OCI-LY3 (cell line): ENCODE measurements around the gene SNRNP35.

Source experiments
- H2AFZ ChIP-seq: fragments of 200-600, 300-600 bp; shearing (Covaris generic); 2 replicates; pipeline ENCODE4 v1.6.0; 2014; ENCODE audit warnings: antibody characterized with exemption, low read depth, low read length
- H3K27ac ChIP-seq: fragments of 200-600, 300-600 bp; sonication (generic); 2 replicates; pipeline ENCODE4 v1.5.1; 2014; ENCODE audit warnings: mild to moderate bottlenecking, low read length, moderate library complexity, mixed read lengths
- H3K27me3 ChIP-seq: fragments of 200-600, 300-600 bp; sonication (generic); 2 replicates; pipeline ENCODE4 v1.6.1; 2014; ENCODE audit warnings: low read depth, low read length, mixed read lengths
- H3K36me3 ChIP-seq: fragments of 200-600, 300-600 bp; sonication (generic); replicated peaks from 2 replicates; pipeline ENCODE3; 2014; ENCODE audit warnings: low read depth, low read length, mixed read lengths
- H3K4me1 ChIP-seq: fragments of 300-600, 200-600 bp; sonication (generic); 2 replicates; pipeline ENCODE4 v1.6.1; 2014; ENCODE audit warnings: low read length, mixed read lengths
- H3K4me2 ChIP-seq: fragments of 200-600, 300-600 bp; sonication (generic); 2 replicates; pipeline ENCODE4 v1.6.1; 2014; ENCODE audit warnings: low read length, mixed read lengths
- H3K4me3 ChIP-seq: fragments of 300-600, 200-600 bp; sonication (generic); 2 replicates; pipeline ENCODE4 v1.5.1; 2014; ENCODE audit warnings: antibody characterized with exemption, mild to moderate bottlenecking, low read length, moderate library complexity
- H3K79me2 ChIP-seq: fragments of 300-600, 200-600 bp; shearing (Covaris generic); 2 replicates; pipeline ENCODE4 v1.6.1; 2014; ENCODE audit warnings: mild to moderate bottlenecking, low read length, mixed read lengths
- H3K9ac ChIP-seq: fragments of 300-600, 200-600 bp; shearing (Covaris generic); 2 replicates; pipeline ENCODE4 v1.6.0; 2014; ENCODE audit warnings: mild to moderate bottlenecking, low read length, moderate library complexity
- H3K9me3 ChIP-seq: fragments of 200-600, 300-600 bp; shearing (Covaris generic); 2 replicates; pipeline ENCODE4 v1.6.1; 2014; ENCODE audit warnings: low read length, mixed read lengths; ENCODE audit not compliant: insufficient read depth
- H4K20me1 ChIP-seq: fragments of 200-600, 300-600 bp; sonication (generic); 2 replicates; pipeline ENCODE4 v1.6.1; 2016; ENCODE audit warnings: low read length, mixed read lengths; ENCODE audit not compliant: insufficient read depth
- CTCF ChIP-seq: fragments of 200-600, 300-600 bp; sonication (generic); IDR thresholded peaks from 2 replicates; pipeline ENCODE4 v1.5.1; 2014; ENCODE audit warnings: antibody characterized with exemption, low read length, low read depth
- EZH2phosphoT487 ChIP-seq: fragments of 200-600 bp; shearing (Covaris generic); IDR thresholded peaks from 2 replicates; pipeline ENCODE4 v1.6.1; 2018; ENCODE audit warnings: antibody characterized with exemption, mixed run types, low read depth

SNRNP35 gene

DNA sequence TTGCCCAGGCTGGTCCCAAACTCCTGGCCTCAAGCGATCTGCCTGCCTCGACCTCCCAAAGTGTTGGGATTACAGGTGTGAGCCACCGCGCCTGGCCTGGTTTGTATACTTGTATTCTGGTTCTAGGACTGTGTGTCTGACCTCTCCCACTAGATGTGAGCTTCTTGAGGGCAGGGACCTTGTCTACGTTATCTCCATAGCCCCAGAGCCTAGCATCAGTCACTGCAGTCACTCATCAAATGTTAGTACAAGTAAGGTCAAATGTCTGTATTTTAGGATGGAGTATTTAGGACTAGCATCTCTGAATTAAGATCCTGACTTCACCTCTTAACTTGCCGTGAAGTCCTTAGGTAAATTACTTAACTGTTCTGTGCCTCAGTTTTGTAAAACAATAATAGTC is 24.3 kb upstream of the SNRNP35 start:
- Histone ChIP-seq H2AFZ (no peak overlapping the region), H3K4me3 (peak overlapping the region; percentile 66; the same call in 1 of the 2 replicates), H3K9me3 (peaks cover 3% of the 10 kb centered on the region; the same call in 1 of the 2 replicates), H4K20me1 (no peaks in the 10 kb centered on the region), H3K79me2 (peaks cover 64% of the 10 kb centered on the region), H3K4me1 (peaks cover 48% of the 10 kb centered on the region), H3K9ac (no peak overlapping the region), H3K27me3 (no peaks in the 10 kb centered on the region), H3K27ac (peak overlapping the region; percentile 73), H3K36me3 (peaks cover 33% of the 10 kb centered on the region), H3K4me2 (peak overlapping the region; percentile 77)
- TF ChIP-seq CTCF (no peak), EZH2phosphoT487 (no peak)

GRCh38 chr12:123435636-123436016 is 22.3 kb upstream of the SNRNP35 start:
- peaks cover 55% of the 10 kb centered on the region for H3K79me2 ChIP-seq
- peak overlapping the region; percentile 70 for H3K27ac ChIP-seq
- no peaks in the 10 kb centered on the region for H4K20me1 ChIP-seq
- H3K9ac ChIP-seq: peak overlapping the region; percentile 90
- H3K4me2 ChIP-seq: peak overlapping the region; percentile 69
- TF ChIP-seq CTCF (no peak), EZH2phosphoT487 (no peak)
- H3K27me3 ChIP-seq: no peaks in the 10 kb centered on the region
- H2AFZ ChIP-seq: no peak overlapping the region
- peak overlapping the region; percentile 95 for H3K4me3 ChIP-seq
- H3K9me3 ChIP-seq: no peaks in the 10 kb centered on the region
- H3K36me3 ChIP-seq: peaks cover 18% of the 10 kb centered on the region
- peaks cover 48% of the 10 kb centered on the region for H3K4me1 ChIP-seq

DNA sequence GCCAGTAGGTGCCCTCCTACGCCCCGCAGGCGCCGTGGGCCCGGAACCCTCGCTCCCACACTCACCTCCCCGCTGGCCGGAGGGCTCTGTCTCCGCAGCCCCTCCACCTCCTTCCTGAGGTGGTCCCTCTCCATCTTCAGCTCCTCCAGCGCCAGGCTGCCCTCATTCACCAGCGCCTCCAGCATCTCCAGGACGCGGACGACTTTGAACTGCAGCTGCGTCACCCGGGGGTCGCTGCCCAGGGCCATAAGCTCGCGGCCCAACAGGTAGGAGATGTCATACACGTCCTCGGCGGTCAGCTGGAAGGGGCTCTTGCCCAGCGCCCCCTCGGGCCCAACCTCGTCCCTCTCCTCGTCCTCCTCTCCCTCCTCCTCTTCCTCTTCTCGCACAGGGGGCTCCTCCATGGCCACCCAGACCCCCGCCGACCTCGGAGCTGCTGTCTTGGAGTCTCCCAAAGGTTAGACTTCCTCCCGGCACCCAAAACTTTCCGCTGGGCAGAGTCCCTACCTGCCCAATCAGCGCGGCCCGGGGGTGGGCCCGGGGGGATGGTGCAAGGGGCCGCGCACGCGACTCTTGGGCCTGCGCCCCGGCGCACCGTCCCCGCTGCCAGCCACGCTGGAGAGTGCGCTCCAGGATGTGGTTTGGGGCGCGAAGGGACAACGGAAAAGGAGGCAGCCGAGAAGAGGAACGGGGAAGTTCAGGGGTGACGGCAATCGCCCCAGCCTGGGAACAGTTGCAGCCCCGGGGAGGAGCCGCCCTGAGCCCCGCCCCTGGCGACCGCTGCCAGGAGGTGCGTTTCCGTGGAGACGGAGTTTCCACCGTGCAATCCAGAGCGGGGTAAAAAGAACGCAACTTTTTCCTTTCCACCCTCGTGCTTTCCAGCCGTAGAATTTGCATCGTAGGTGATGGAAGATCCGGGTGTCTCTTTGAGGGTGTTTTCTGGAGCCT is 21.6 kb upstream of the SNRNP35 start, which contains the start of gene RILPL2:
TSS of gene RILPL2 (minus strand) at position 668 of the 948 bp plus-strand sequence. CDS start at position 404, 264 bp downstream.
- Histone ChIP-seq H3K9me3 (no peaks in the 10 kb centered on the region), H4K20me1 (no peaks in the 10 kb centered on the region), H3K27ac (peak within 1 kb of the TSS; percentile 70), H3K9ac (peak within 1 kb of the TSS; percentile 90), H3K79me2 (peaks cover 48% of the 10 kb centered on the region), H3K4me3 (peak within 1 kb of the TSS; percentile 95), H3K36me3 (peaks cover 14% of the 10 kb centered on the region), H3K27me3 (no peaks in the 10 kb centered on the region), H3K4me2 (peak within 1 kb of the TSS; percentile 69), H2AFZ (peak within 1 kb of the TSS; percentile 34), H3K4me1 (peaks cover 49% of the 10 kb centered on the region)
- TF ChIP-seq EZH2phosphoT487: no peak
- peak; percentile 15; the same call in 1 of the 2 replicates for TF ChIP-seq CTCF

DNA sequence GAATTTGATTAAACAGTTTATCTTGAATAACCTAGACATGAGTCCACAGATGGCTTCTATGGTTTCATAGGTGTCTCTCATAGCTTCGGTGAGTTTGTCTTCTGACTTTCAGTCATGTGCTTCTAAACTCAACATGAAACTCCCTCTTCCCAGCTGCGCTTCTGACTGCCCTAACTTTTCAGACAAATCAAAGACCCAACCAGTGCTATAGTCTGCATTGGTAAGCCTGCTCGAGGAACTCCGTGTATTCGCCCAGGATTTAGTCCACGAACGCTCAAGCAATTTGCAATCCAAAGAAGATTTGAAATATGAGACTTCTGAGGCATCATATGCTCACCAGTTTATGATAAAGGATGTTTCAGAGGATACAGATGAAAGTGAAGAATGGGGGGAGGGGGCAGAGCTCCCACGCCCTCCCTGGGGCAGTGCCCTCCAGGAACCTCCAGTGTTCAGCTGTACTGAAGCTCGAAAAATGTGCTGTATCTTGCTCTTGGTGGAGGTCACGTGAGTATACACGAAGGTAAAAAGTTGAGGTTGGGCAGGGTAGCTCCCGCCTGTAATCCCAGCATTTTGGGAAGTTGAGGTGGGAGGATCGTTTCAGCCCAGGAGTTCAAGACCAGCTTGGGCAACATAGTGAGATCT is 16.3 kb upstream of the SNRNP35 start:
- no peaks in the 10 kb centered on the region; the same call in 1 of the 2 replicates for H3K79me2 ChIP-seq
- no peaks in the 10 kb centered on the region for H3K27me3 ChIP-seq
- H3K4me1 ChIP-seq: peaks cover 57% of the 10 kb centered on the region
- peaks cover 8% of the 10 kb centered on the region for H3K36me3 ChIP-seq
- H2AFZ ChIP-seq: no peak overlapping the region
- peak overlapping the region; percentile 97 for H3K27ac ChIP-seq
- no peaks in the 10 kb centered on the region for H4K20me1 ChIP-seq
- H3K9me3 ChIP-seq: no peaks in the 10 kb centered on the region
- H3K4me3 ChIP-seq: peak overlapping the region; percentile 71
- H3K9ac ChIP-seq: peak overlapping the region; percentile 79
- peak overlapping the region; percentile 94 for H3K4me2 ChIP-seq
- TF ChIP-seq CTCF (no peak), EZH2phosphoT487 (no peak)
